Right renal cortex interstitium (tissue), 3 donors: Measurements from ENCODE around the gene GREB1. TPM values are rescaled to one million over a fixed set of nuclear protein-coding genes. Genes with fewer than 3 reads are reported as not detected.
A peak's percentile ranks its signal among the peaks of the same experiment; 100 is the strongest.

Source experiments
- DNase-seq, 3 donors: peaks; one replicate each; pipeline ENCODE4 v3.0.0-alpha.2; 2013; ENCODE audit warnings: low read depth in 3 of 3, low spot score in 2 of 3
- polyA plus RNA-seq, 3 donors: library from polyadenylated mRNA; unstranded; fragments of 120-200 nt; gene quantifications; one replicate each; pipeline ENCODE4 v1.2.1, GENCODE V29; 2013; ENCODE audit not compliant: insufficient read length in 3 of 3

The GREB1 gene
- polyA plus RNA-seq, 3 donors: 10.8 to 11.0 (median 10.8) TPM

- DNase-seq: no peak
These were observed 4.1 kb downstream of the GREB1 start for GRCh38 chr2:11537951-11538350.

- DNase-seq: peak in 1 of 3 donors; percentile 50
These were observed 5.7 kb downstream of the GREB1 start for GRCh38 chr2:11539317-11540147.

GRCh38 chr2:11540148-11540995 lies 6.5 kb downstream of the GREB1 start:
- no peak for DNase-seq

GRCh38 chr2:11540996-11541692 lies 7.3 kb downstream of the GREB1 start:
- no peak for DNase-seq

GRCh38 chr2:11541693-11542274 lies 7.9 kb downstream of the GREB1 start:
- no peak for DNase-seq

GRCh38 chr2:11542275-11542819 lies 8.5 kb downstream of the GREB1 start:
- no peak for DNase-seq

GRCh38 chr2:11543337-11544216 lies 9.7 kb downstream of the GREB1 start:
- no peak for DNase-seq

GRCh38 chr2:11546072-11546471 lies 12.2 kb downstream of the GREB1 start:
- no peak for DNase-seq

GRCh38 chr2:11547912-11548497 lies 14.2 kb downstream of the GREB1 start:
- no peak for DNase-seq

- no peak for DNase-seq
These were observed 16.5 kb downstream of the GREB1 start for GRCh38 chr2:11550302-11550701.

GRCh38 chr2:11550901-11551568 lies 17.2 kb downstream of the GREB1 start:
- no peak for DNase-seq

- no peak for DNase-seq
These were observed 17.9 kb downstream of the GREB1 start for GRCh38 chr2:11551569-11552259.

GRCh38 chr2:11552260-11552638 lies 18.4 kb downstream of the GREB1 start:
- no peak for DNase-seq

- DNase-seq: no peak
These were observed 20.0 kb downstream of the GREB1 start for GRCh38 chr2:11553661-11554398.

- DNase-seq: no peak
These were observed 20.5 kb downstream of the GREB1 start for GRCh38 chr2:11554399-11554716.

GRCh38 chr2:11556101-11556806 lies 22.4 kb downstream of the GREB1 start:
- DNase-seq: no peak
